ENCODE data around the gene CCDC91.
"Not testable (repeated sequence)": the region's sequence is repeated elsewhere in the genome, so short reads cannot be mapped to it uniquely, and the experiment has no call there.

The CCDC91 gene

GRCh38 chr12:28476206-28476605, 285.9 kb downstream of the CCDC91 start:
- not testable (repeated sequence) for DNase-seq

GRCh38 chr12:28479097-28479496, 288.8 kb downstream of the CCDC91 start:
- DNase-seq, result not testable (repeated sequence)

GRCh38 chr12:28479683-28480082, 289.4 kb downstream of the CCDC91 start:
- DNase-seq, result no peak

- DNase-seq, result no peak
These were observed 293.9 kb downstream of the CCDC91 start for GRCh38 chr12:28484156-28484555.

GRCh38 chr12:28486521-28486920, 296.3 kb downstream of the CCDC91 start:
- no peak for DNase-seq

- DNase-seq, result peak; percentile 72
These were observed 299.0 kb downstream of the CCDC91 start for GRCh38 chr12:28489246-28489645.

- DNase-seq, result peak; percentile 34
These were observed 307.7 kb downstream of the CCDC91 start for GRCh38 chr12:28497889-28498411.

GRCh38 chr12:28498850-28499249, 308.6 kb downstream of the CCDC91 start:
- DNase-seq, result no peak

- peak; percentile 23 for DNase-seq
These were observed 310.2 kb downstream of the CCDC91 start for GRCh38 chr12:28500373-28501024.

GRCh38 chr12:28506271-28506670, 316.0 kb downstream of the CCDC91 start:
- DNase-seq, result peak; percentile 42

- peak; percentile 83 for DNase-seq
These were observed 316.8 kb downstream of the CCDC91 start for GRCh38 chr12:28507033-28507432.

- DNase-seq, result no peak
These were observed 317.6 kb downstream of the CCDC91 start for GRCh38 chr12:28507867-28508266.

GRCh38 chr12:28512406-28512805, 322.1 kb downstream of the CCDC91 start:
- no peak for DNase-seq

- DNase-seq, result no peak
These were observed 322.6 kb downstream of the CCDC91 start for GRCh38 chr12:28512876-28513275.

GRCh38 chr12:28513983-28514382, 323.7 kb downstream of the CCDC91 start:
- no peak for DNase-seq

- DNase-seq, result no peak
These were observed 326.8 kb downstream of the CCDC91 start for GRCh38 chr12:28517101-28517500.

GRCh38 chr12:28527631-28528249, 337.5 kb downstream of the CCDC91 start:
- no peak for DNase-seq

- peak; percentile 80 for DNase-seq
These were observed 345.0 kb downstream of the CCDC91 start for GRCh38 chr12:28535216-28535615.

- DNase-seq, result peak; percentile 73
These were observed 345.8 kb downstream of the CCDC91 start for GRCh38 chr12:28536088-28536487.

GRCh38 chr12:28537474-28537873, 347.2 kb downstream of the CCDC91 start:
- DNase-seq, result no peak

GRCh38 chr12:28539691-28540323, 349.6 kb downstream of the CCDC91 start:
- no peak for DNase-seq

- DNase-seq, result no peak
These were observed 350.1 kb downstream of the CCDC91 start for GRCh38 chr12:28540324-28540714.

- no peak for DNase-seq
These were observed 353.0 kb downstream of the CCDC91 start for GRCh38 chr12:28543021-28543890.

Data from fibroblast of skin of right quadriceps (primary cell).